GM21529 (cell line): Measurements from ENCODE around the gene CDK13.
A peak's percentile ranks its signal among the peaks of the same experiment; 100 is the strongest.

Experiments used
- ATAC-seq: cut with Tn5 transposase; IDR thresholded peaks from one replicate; pipeline ENCODE4 v1.9.1; 2021; ENCODE audit not compliant: unreplicated experiment

CDK13 gene

GRCh38 chr7:39948956-39949928 lies 814 bp upstream of the CDK13 start:
- peak; percentile 66 for ATAC-seq

- peak; percentile 1 for ATAC-seq
Measured at GRCh38 chr7:39950473-39951225, 593 bp downstream of the CDK13 start.

DNA sequence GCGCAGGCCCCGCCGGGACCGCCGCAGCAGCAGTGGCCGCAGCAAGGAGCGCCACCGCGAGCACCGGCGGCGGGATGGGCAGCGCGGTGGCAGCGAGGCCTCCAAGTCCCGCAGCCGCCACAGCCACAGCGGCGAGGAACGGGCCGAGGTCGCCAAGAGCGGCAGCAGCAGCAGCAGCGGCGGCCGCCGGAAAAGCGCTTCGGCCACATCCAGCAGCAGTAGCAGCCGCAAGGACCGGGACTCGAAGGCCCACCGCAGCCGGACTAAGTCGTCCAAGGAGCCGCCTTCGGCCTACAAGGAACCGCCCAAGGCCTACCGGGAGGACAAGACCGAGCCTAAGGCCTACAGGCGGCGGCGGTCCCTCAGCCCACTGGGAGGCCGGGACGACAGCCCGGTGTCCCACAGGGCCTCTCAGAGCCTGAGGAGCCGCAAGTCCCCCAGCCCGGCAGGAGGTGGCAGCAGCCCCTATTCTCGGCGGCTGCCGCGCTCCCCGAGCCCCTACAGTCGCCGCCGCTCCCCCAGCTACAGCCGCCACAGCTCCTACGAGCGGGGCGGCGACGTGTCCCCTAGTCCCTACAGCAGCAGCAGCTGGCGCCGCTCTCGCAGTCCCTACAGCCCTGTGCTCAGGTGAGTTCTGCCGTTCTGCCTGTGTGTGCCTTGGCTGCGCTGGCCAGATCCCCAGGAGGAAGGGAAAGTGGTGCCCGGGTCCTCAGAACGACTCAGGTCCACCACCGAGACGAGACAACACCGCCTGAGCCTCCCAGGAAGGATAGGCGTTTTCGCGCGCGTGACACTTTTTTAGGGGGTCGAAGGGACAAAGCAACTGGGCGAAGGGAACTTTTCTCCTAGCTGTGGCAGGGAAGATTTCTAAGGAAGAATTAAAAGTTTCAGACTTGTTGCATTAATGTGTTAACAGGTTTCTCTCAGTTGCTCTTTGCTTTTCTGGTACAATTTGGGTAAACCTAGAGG lies 1.5 kb downstream of the CDK13 start:
- ATAC-seq = peak; percentile 25

DNA sequence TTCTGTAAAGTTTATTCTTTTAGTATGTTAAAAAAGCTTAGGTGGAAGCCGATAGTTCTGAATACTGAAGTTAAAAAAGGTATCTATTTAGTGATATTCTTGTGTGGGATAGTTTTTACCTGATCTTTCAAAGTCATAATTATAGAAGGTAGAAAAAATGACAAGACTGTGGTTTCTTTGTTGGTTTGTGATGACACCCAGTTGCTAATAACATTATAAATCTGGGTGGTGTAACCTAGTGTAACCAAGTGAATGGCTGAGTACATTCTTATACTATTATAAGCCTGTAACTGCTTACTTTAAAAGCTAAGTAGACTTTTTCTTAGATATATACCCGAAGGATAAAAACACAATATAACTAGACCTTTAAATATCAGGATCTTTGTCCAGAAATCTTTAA lies 2.3 kb downstream of the CDK13 start:
- no peak for ATAC-seq

GRCh38 chr7:39952803-39953202 lies 2.7 kb downstream of the CDK13 start:
- no peak for ATAC-seq

- no peak for ATAC-seq
Measured at GRCh38 chr7:39954694-39955093, 4.6 kb downstream of the CDK13 start.

GRCh38 chr7:39958038-39958437 lies 8.0 kb downstream of the CDK13 start:
- peak; percentile 53 for ATAC-seq

GRCh38 chr7:39967406-39968161 lies 17.5 kb downstream of the CDK13 start:
- no peak for ATAC-seq

GRCh38 chr7:39969431-39969830 lies 19.4 kb downstream of the CDK13 start:
- ATAC-seq = no peak

DNA sequence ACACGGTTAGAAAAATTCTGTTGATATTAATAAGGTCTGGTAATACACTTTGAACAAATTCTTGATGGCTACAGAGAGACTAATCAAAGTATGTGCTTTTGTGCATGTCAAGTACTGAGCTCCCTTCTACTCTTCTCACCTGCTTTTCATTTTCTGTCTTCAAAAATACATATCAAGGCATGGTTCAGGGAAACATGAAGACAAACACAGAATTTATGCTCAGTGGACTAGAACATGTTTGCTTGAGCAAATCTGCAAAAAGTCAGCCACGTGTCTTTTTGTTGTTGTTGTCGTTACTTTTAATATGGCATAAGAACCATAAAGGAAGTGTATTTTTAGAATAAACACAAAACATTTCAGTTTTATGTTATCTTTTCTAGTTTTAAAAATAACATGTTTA lies 21.9 kb downstream of the CDK13 start:
- ATAC-seq = peak; percentile 66

GRCh38 chr7:39973801-39974200 lies 23.7 kb downstream of the CDK13 start:
- ATAC-seq = no peak

DNA sequence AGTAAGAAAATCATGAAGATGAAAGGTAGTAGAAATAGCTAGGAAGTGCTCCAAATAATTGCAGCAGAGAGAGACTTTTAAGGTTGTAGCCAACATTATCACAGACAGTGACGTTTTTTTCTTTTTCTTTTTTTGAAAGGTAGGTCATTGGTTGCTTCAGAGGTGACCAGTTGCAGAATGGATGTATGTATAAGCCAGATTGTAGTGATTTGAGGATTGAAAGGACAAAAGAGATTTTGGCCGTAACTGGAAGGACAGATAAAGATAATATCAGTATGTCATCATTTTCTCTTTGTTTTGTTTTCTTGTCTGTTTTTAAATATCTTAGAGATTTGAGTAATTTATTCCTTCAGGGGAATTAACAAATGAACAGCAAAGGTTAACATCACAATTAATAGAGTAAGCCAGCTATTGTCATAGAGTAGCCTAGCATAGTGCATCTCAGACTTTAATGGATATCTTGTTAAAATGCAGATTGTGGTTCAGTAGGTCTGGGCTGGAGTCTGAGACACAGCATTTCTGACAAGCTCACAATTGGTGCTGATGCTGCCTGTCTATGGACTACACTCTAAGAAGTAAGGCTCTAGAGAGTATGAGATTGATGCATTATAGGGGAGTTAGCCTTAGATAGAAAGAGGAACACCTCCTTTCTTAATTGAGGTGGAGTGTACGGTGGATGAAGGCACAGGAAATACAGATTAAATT lies 28.3 kb downstream of the CDK13 start:
- no peak for ATAC-seq

GRCh38 chr7:39979406-39980073 lies 29.5 kb downstream of the CDK13 start:
- ATAC-seq = no peak

GRCh38 chr7:39985398-39985918 lies 35.4 kb downstream of the CDK13 start:
- ATAC-seq = no peak

DNA sequence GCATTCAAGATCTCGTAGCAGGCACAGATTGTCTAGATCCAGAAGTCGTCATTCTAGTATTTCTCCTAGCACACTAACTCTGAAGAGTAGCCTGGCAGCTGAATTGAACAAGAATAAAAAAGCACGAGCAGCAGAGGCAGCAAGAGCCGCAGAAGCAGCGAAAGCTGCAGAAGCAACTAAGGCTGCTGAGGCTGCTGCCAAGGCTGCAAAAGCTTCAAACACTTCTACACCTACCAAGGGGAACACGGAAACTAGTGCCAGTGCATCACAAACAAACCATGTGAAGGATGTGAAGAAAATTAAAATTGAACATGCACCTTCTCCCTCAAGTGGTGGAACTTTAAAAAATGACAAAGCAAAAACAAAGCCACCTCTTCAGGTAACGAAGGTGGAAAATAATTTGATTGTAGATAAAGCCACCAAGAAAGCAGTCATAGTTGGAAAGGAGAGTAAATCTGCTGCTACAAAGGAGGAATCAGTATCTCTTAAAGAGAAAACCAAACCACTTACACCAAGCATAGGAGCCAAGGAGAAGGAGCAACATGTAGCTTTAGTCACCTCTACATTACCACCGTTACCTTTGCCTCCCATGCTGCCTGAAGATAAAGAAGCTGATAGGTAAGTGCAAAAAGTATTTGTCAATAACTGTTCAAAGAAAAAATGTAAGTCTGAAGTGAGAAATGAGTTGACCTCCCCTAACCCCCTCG lies 37.7 kb downstream of the CDK13 start:
- no peak for ATAC-seq

- no peak for ATAC-seq
Measured at GRCh38 chr7:40000734-40001315, 50.8 kb downstream of the CDK13 start.

- no peak for ATAC-seq
Measured at GRCh38 chr7:40001649-40002048, 51.6 kb downstream of the CDK13 start.

GRCh38 chr7:40003597-40003996 lies 53.5 kb downstream of the CDK13 start:
- no peak for ATAC-seq
